Stomach (tissue), 9 donors: Measurements from ENCODE around the gene SIGLEC10. TPM values are rescaled to one million over a fixed set of nuclear protein-coding genes. Genes with fewer than 3 reads are reported as not detected.

Source experiments
- DNase-seq, 2 donors: peaks; one replicate each; pipeline versions ENCODE4 v3.0.0 to v3.0.0-alpha.2; 2013 to 2019
- H3K27ac ChIP-seq, 5 donors: fragments of 200-600 bp in 4 of 5; sonication (generic) in 4 of 5; one replicate each; pipeline ENCODE4 v1.5.1; 2013 to 2019; ENCODE audit warnings: mild to moderate bottlenecking in 1 of 5, moderate library complexity in 1 of 5
- H3K27me3 ChIP-seq, 3 donors: fragments of 200-600 bp; sonication (generic); one replicate each; pipeline ENCODE4 v1.5.1; 2017 to 2019; ENCODE audit warnings: mixed run types in 1 of 3
- H3K36me3 ChIP-seq, 4 donors: fragments of 200-600 bp; sonication (generic); 1 replicate in 3 of 4; 2 replicates in 1 of 4; pipeline ENCODE4 v1.5.1; 2016 to 2019
- H3K4me1 ChIP-seq, 4 donors: fragments of 200-600 bp; sonication (generic); one replicate each; pipeline ENCODE4 v1.5.1; 2016 to 2019
- H3K4me3 ChIP-seq, 4 donors: fragments of 200-600 bp; sonication (generic) in 3 of 4; one replicate each; pipeline ENCODE4 v1.5.1; 2016 to 2019; ENCODE audit warnings: mild to moderate bottlenecking in 1 of 4
- H3K9me3 ChIP-seq, 4 donors: fragments of 200-600 bp; sonication (generic); one replicate each; pipeline ENCODE4 v1.5.1; 2016 to 2019
- CTCF ChIP-seq, 7 experiments: fragments of 450-650 bp in 4 of 7; fragments of 200-600 bp in 3 of 7; sonication (generic) in 3 of 7; IDR thresholded peaks; one replicate each; pipeline ENCODE4 v1.5.1; 2016 to 2019; ENCODE audit warnings: antibody characterized with exemption in 7 of 7, control low read depth in 2 of 7, mild to moderate bottlenecking in 1 of 7
- EP300 ChIP-seq: sonication (generic); formaldehyde crosslinking; IDR thresholded peaks from one replicate; pipeline ENCODE4 v1.6.1; 2017; ENCODE audit warnings: antibody characterized with exemption
- POLR2A ChIP-seq, 4 donors: fragments of 450-650 bp; IDR thresholded peaks; one replicate each; pipeline ENCODE4 v1.6.1; 2016; ENCODE audit warnings: antibody characterized with exemption in 4 of 4, control low read depth in 2 of 4, mild to moderate bottlenecking in 1 of 4, moderate library complexity in 1 of 4
- POLR2AphosphoS5 ChIP-seq, 3 donors: sonication (generic); formaldehyde crosslinking; IDR thresholded peaks; one replicate each; pipeline ENCODE4 v1.6.1; 2016; ENCODE audit warnings: antibody characterized with exemption in 3 of 3
- WGBS, 5 donors: extraction: QIAGEN DNeasy Blood & Tissue Kit in 3 of 5; methylation state at CpG; one replicate each; pipeline versions ENCODE4 v1.1.5 to v1.1.7; 2013 to 2018; 5-methylcytosine and 5-hydroxymethylcytosine counted together
- intact Hi-C: fragments of 100-400 bp; cut with DNase I; formaldehyde crosslinking; loops from one replicate; pipeline ENCODE4 v1.15.1; 2023; ENCODE audit warnings: low total_unique reads
- polyA plus RNA-seq, 3 donors: library from polyadenylated mRNA; stranded (reverse); fragments of 200-250 nt; gene quantifications; one replicate each; pipeline ENCODE4 v1.2.3, GENCODE V29; 2013
- small RNA-seq, 4 donors: library from RNA; depleted of rRNA; stranded (forward); fragments of <200 nt; gene quantifications; one replicate each; pipeline ENCODE3, GENCODE V24; 2016
- total RNA-seq, 5 donors: library from RNA; depleted of rRNA; stranded (reverse); fragments of >200 nt; gene quantifications; one replicate each; pipeline versions ENCODE4 v1.1.0 to v1.2.3, GENCODE V29; 2014 to 2016
- donor health status: healthy with polysubstance abuse.
- donor health status: Bipolar disorder and iron deficiency.
- donor health status: healthy.

Gene SIGLEC10
- total and polyA plus RNA-seq, 8 donors, result 1.1 to 21.4 (median 2.7) TPM; not detected in 2

- intact Hi-C loops, result no loop called here
- H3K27me3 ChIP-seq, result no peaks in the 10 kb centered on the region
These were observed 56.2 kb downstream of the SIGLEC10 start for GRCh38 chr19:51361239-51361638.

More at GRCh38 chr19:51361239-51361638, 56.2 kb downstream of the SIGLEC10 start:
- no peaks in the 10 kb centered on the region for H3K36me3 ChIP-seq
- no peak for TF ChIP-seq EP300
- TF ChIP-seq CTCF (IDR thresholded peaks at IDR 0.05), result no peak
- no peak for TF ChIP-seq POLR2AphosphoS5 (IDR thresholded peaks at IDR 0.05)
- TF ChIP-seq POLR2A (IDR thresholded peaks at IDR 0.05), result no peak
- no peak for DNase-seq
- H3K9me3 ChIP-seq, result no peaks in the 10 kb centered on the region
- no peak overlapping the region for H3K4me3 ChIP-seq
- no peak overlapping the region for H3K27ac ChIP-seq
- H3K4me1 ChIP-seq, result peaks cover 14 to 39% (median 37%) of the 10 kb centered on the region in 4 donors
- 82 to 94% (median 88%) methylated on average over 12 to 13 of the region's 13 CpGs for WGBS, 5 donors

Small RNA genes lying within 50 kb of the gene (small RNA-seq; reads per million reads assigned to genes)
- 0 reads per million in 4 donors for gene AC020914.5

Other genes with a start within 250 kb of the SIGLEC10 start
- 1 to 10 TPM in 2 of 5 donors, not detected in 3; 3.7 to 4.8 TPM for gene CD33, start 192.6 kb downstream of the SIGLEC10 start, total RNA-seq
- 1 to 10 TPM; 1.7 to 3.0 (median 1.7) TPM for gene CD33, start 192.6 kb downstream of the SIGLEC10 start, polyA plus RNA-seq
- gene SIGLECL1, start 166.6 kb downstream of the SIGLEC10 start, total RNA-seq, result not detected
- not detected for gene SIGLECL1, start 166.6 kb downstream of the SIGLEC10 start, polyA plus RNA-seq
- gene IGLON5, start 106.0 kb downstream of the SIGLEC10 start, total RNA-seq, result under 1 TPM in 1 of 5 donors, not detected in 4; 0.18 TPM
- gene IGLON5, start 106.0 kb downstream of the SIGLEC10 start, polyA plus RNA-seq, result under 1 TPM in 1 of 3 donors, not detected in 2; 0.13 TPM
- 1 to 10 TPM in 1 of 5 donors, under 1 TPM in 2, not detected in 2; 0.29 to 2.2 (median 0.37) TPM for gene VSIG10L, start 75.5 kb downstream of the SIGLEC10 start, total RNA-seq
- gene VSIG10L, start 75.5 kb downstream of the SIGLEC10 start, polyA plus RNA-seq, result 10 to 100 TPM in 1 of 3 donors, 1 to 10 TPM in 1, not detected in 1; 1.1 to 39.6 TPM
- gene ETFB, start 51.3 kb downstream of the SIGLEC10 start, total RNA-seq, result 100 to 1,000 TPM in 1 of 5 donors, 10 to 100 TPM in 3, 1 to 10 TPM in 1; 1.2 to 211 (median 53.4) TPM
- 100 to 1,000 TPM; 146 to 177 (median 157) TPM for gene ETFB, start 51.3 kb downstream of the SIGLEC10 start, polyA plus RNA-seq
- not detected for gene CLDND2, start 48.6 kb downstream of the SIGLEC10 start, total RNA-seq
- gene CLDND2, start 48.6 kb downstream of the SIGLEC10 start, polyA plus RNA-seq, result 1 to 10 TPM in 2 of 3 donors, under 1 TPM in 1; 0.88 to 4.3 (median 1.3) TPM
- 1 to 10 TPM in 1 of 5 donors, not detected in 4; 7.7 TPM for gene NKG7, start 45.0 kb downstream of the SIGLEC10 start, total RNA-seq
- gene NKG7, start 45.0 kb downstream of the SIGLEC10 start, polyA plus RNA-seq, result 1 to 10 TPM; 2.1 to 7.3 (median 3.1) TPM
- gene LIM2, start 29.7 kb downstream of the SIGLEC10 start, total RNA-seq, result not detected
- not detected for gene LIM2, start 29.7 kb downstream of the SIGLEC10 start, polyA plus RNA-seq
- not detected for gene C19orf84, start 27.1 kb downstream of the SIGLEC10 start, total RNA-seq
- gene C19orf84, start 27.1 kb downstream of the SIGLEC10 start, polyA plus RNA-seq, result not detected
- 1 to 10 TPM in 2 of 5 donors, not detected in 3; 1.1 to 2.3 TPM for gene SIGLEC8, start 40.8 kb upstream of the SIGLEC10 start, total RNA-seq
- 1 to 10 TPM in 1 of 3 donors, under 1 TPM in 2; 0.20 to 1.1 (median 0.56) TPM for gene SIGLEC8, start 40.8 kb upstream of the SIGLEC10 start, polyA plus RNA-seq
- not detected for gene CEACAM18, start 60.9 kb upstream of the SIGLEC10 start, total RNA-seq
- not detected for gene CEACAM18, start 60.9 kb upstream of the SIGLEC10 start, polyA plus RNA-seq
- gene SIGLEC12, start 84.2 kb upstream of the SIGLEC10 start, total RNA-seq, result under 1 TPM in 1 of 5 donors, not detected in 4; 0.37 TPM
- 1 to 10 TPM in 1 of 3 donors, under 1 TPM in 1, not detected in 1; 0.10 to 1.2 TPM for gene SIGLEC12, start 84.2 kb upstream of the SIGLEC10 start, polyA plus RNA-seq
- gene SIGLEC6, start 114.0 kb upstream of the SIGLEC10 start, total RNA-seq, result 1 to 10 TPM in 1 of 5 donors, not detected in 4; 7.1 TPM
- 1 to 10 TPM in 1 of 3 donors, under 1 TPM in 1, not detected in 1; 0.50 to 2.4 TPM for gene SIGLEC6, start 114.0 kb upstream of the SIGLEC10 start, polyA plus RNA-seq
- gene ZNF175, start 153.6 kb upstream of the SIGLEC10 start, total RNA-seq, result 10 to 100 TPM in 1 of 5 donors, 1 to 10 TPM in 4; 3.8 to 12.9 (median 5.0) TPM
- 1 to 10 TPM; 1.2 to 3.1 (median 1.7) TPM for gene ZNF175, start 153.6 kb upstream of the SIGLEC10 start, polyA plus RNA-seq
- gene SIGLEC5, start 212.8 kb upstream of the SIGLEC10 start, total RNA-seq, result 1 to 10 TPM in 1 of 5 donors, under 1 TPM in 1, not detected in 3; 0.58 to 1.8 TPM
- gene SIGLEC5, start 212.8 kb upstream of the SIGLEC10 start, polyA plus RNA-seq, result 1 to 10 TPM in 1 of 3 donors, not detected in 2; 1.2 TPM
- 1 to 10 TPM in 3 of 5 donors, not detected in 2; 2.0 to 5.4 (median 2.8) TPM for gene SIGLEC14, start 229.2 kb upstream of the SIGLEC10 start, total RNA-seq
- 1 to 10 TPM in 1 of 3 donors, under 1 TPM in 1, not detected in 1; 0.55 to 1.8 TPM for gene SIGLEC14, start 229.2 kb upstream of the SIGLEC10 start, polyA plus RNA-seq